IgD-negative memory B cell (primary cell): Measurements from ENCODE around the gene CDK10. TPM values are rescaled to one million over a fixed set of nuclear protein-coding genes. Genes with fewer than 3 reads are reported as not detected.
"Not testable (repeated sequence)": the region's sequence is repeated elsewhere in the genome, so short reads cannot be mapped to it uniquely, and the experiment has no call there.

Experiments used
- H3K27ac Mint-ChIP-seq, 3 donors: one replicate each; pipeline ENCODE4 v1.8.0; 2020 to 2022; ENCODE audit warnings: mild to moderate bottlenecking in 3 of 3, mixed read lengths in 3 of 3, moderate library complexity in 1 of 3
- H3K27me3 Mint-ChIP-seq: one replicate; pipeline ENCODE4 v1.8.0; 2021; ENCODE audit warnings: mixed read lengths
- H3K36me3 Mint-ChIP-seq: one replicate; pipeline ENCODE4 v1.8.0; 2020; ENCODE audit warnings: mild to moderate bottlenecking, mixed read lengths
- H3K4me1 Mint-ChIP-seq, 3 donors: one replicate each; pipeline ENCODE4 v1.8.0; 2020 to 2022; ENCODE audit warnings: mixed read lengths in 3 of 3, mild to moderate bottlenecking in 1 of 3
- H3K4me3 Mint-ChIP-seq, 4 donors: one replicate each; pipeline ENCODE4 v1.8.0; 2020 to 2022; ENCODE audit warnings: mild to moderate bottlenecking in 4 of 4, mixed read lengths in 4 of 4, moderate library complexity in 3 of 4
- H3K9me3 Mint-ChIP-seq, 3 donors: one replicate each; pipeline ENCODE4 v1.8.0; 2020 to 2021; ENCODE audit warnings: mixed read lengths in 3 of 3, mild to moderate bottlenecking in 1 of 3
- polyA plus RNA-seq: library from polyadenylated mRNA; unstranded; fragments of 300-500 nt; fragmentation: Illumina TruSeq; gene quantifications from one replicate; pipeline ENCODE4 v1.2.3, GENCODE V29; 2021

CDK10 gene
- polyA plus RNA-seq, 1 donor from 2014 or later: 24.0 TPM

DNA sequence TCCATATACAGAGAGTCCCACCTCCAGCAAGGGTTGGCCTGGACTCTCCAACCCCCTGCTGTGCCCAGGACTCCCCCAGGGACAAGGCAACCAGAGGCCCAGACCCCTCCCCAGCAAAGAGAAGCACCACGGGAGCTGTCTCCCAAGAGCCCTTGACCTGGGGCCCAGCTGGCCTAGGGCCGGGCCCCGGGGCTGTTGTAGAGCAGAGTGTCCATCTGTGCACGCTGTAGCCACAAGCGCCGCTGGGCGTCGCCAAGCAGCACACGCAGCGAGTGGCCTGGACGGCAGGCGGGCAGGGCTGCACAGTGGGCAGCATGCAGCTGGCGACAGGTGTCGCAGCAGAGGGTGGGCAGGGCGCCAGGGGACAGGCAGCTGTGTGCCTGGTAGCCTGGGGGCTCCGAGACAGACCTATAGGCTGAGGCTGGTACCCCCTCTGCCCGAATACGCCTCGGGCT is 10.7 kb downstream of the CDK10 start:
- peak overlapping the region in 1 of 3 donors; percentile 78 for H3K27ac Mint-ChIP-seq
- H3K9me3 Mint-ChIP-seq: no peaks in the 10 kb centered on the region
- H3K27me3 Mint-ChIP-seq: no peaks in the 10 kb centered on the region
- H3K4me3 Mint-ChIP-seq: peak overlapping the region in 1 of 4 donors; percentile 8
- no peaks in the 10 kb centered on the region for H3K36me3 Mint-ChIP-seq
- H3K4me1 Mint-ChIP-seq: peaks cover 9 to 11% (median 10%) of the 10 kb centered on the region in 3 donors

DNA sequence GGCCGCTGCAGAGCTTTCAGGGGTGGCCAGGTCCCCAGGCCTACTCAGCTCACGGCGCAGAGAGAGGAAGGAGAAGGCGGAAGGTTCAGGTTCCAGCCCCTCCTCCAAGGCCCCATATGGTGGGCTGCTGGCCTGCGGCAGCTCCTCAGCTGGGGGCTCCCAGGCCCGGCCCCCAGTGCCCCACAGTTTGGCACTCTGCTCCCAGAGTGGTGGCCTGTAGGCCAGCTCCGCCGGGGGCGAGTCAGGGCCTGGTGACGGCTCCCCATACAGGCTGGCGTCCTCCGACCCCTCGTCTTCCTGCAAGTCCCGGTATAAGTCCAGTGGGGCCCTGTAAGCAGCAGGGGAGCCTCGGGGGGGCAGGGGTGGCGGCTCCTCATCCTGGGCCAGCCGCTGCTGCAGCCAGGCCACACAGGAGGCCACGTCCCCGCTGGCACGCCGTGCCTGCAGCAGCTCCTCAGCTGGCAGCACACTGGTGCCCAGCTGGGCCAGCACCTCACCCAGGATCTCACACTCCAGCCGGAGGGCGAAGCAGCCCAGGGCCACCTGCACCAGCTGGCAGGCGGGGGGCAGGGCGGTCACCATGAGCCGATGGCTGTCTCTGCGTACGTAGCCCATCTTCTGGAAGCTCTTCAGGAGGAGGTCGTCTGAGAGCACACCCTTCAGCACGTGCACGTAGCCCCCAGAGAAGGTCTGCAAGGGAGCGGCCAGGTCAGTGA is 11.3 kb downstream of the CDK10 start:
- Mint-ChIP-seq H3K27me3 (no peaks in the 10 kb centered on the region), H3K27ac (no peak overlapping the region), H3K4me1 (peaks cover 10 to 13% (median 11%) of the 10 kb centered on the region in 3 donors), H3K36me3 (no peaks in the 10 kb centered on the region), H3K9me3 (no peaks in the 10 kb centered on the region), H3K4me3 (no peak overlapping the region)

DNA sequence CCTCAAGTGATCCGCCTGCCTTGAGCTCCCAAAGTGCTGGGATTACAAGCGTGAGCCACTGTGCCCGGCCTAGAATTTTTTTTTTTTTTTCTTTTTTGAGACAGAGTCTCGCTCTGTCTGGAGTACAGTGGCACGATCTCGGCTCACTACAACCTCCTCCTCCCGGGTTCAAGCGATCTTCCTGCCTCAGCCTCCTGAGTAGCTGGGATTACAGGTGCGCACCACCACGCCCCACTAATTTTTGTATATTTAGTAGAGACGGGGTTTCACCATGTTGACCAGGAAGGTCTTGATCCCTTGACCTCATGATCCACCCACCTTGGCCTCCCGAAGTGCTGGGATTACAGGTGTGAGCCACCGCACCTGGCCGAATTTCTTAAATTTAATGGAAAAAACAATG is 12.2 kb downstream of the CDK10 start:
- Mint-ChIP-seq H3K4me1 (peaks cover 6 to 13% (median 11%) of the 10 kb centered on the region in 3 donors), H3K27ac (peak overlapping the region in 2 of 3 donors; percentile 73 to 75), H3K4me3 (peak overlapping the region in 2 of 4 donors; percentile 33 to 45)
- not testable (repeated sequence) for H3K27me3 Mint-ChIP-seq, H3K9me3 Mint-ChIP-seq, H3K36me3 Mint-ChIP-seq

DNA sequence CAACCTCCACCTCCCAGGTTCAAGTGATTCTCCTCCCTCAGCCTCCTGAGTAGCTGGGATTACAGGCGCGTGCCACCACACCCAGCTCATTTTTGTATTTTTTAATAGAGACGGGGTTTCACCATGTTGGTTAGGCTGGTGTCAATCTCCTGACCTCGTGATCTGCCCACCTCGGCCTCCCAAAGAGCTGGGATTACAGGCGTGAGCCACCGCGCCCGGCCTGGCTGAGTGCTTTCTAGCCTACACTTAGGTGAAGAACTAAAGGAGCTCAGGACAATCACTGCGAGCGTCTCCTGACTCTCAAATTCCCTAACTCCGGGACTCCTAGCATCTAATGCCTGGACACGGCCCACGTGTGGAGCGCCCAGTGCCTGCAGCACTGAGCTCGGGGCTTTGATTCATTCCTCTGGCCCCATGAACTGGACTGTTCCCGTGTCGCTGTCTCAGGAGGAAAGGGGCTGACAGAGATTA is 13.2 kb downstream of the CDK10 start:
- Mint-ChIP-seq H3K4me1 (peaks cover 6 to 13% (median 11%) of the 10 kb centered on the region in 3 donors), H3K4me3 (peak overlapping the region; percentile 77 to 93 (median 87)), H3K27ac (peak overlapping the region; percentile 50 to 99 (median 88))
- H3K36me3 Mint-ChIP-seq, H3K27me3 Mint-ChIP-seq, H3K9me3 Mint-ChIP-seq: not testable (repeated sequence)

DNA sequence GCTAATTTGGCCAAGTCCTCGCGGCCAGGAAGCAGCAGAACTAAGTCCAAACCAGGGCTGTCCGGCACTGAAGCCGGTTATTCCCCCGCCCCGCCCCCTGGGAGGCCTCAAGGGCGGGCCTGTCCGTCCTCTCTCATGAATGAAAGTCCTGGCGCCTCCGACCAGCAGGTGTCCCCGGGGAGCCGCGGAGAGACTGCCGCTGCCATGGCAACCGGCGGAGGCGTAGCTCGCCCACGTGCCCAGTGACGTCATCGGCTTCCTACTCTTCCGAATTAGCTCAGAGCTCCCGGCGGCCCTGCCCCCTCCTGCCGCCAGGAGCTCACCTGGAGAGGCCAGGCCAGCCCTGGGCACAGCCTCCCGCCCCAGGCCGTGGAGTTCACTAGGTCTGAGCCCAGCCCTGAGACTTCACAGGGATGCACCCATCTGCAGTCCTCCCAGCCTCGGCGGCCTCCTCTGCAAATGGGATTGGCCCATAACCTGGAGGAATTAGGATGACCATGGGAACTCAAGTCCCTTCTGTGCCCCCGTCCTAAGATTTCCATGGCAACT is 13.7 kb downstream of the CDK10 start:
- Mint-ChIP-seq H3K27ac (peak overlapping the region; percentile 50 to 99 (median 88)), H3K9me3 (no peaks in the 10 kb centered on the region)

DNA sequence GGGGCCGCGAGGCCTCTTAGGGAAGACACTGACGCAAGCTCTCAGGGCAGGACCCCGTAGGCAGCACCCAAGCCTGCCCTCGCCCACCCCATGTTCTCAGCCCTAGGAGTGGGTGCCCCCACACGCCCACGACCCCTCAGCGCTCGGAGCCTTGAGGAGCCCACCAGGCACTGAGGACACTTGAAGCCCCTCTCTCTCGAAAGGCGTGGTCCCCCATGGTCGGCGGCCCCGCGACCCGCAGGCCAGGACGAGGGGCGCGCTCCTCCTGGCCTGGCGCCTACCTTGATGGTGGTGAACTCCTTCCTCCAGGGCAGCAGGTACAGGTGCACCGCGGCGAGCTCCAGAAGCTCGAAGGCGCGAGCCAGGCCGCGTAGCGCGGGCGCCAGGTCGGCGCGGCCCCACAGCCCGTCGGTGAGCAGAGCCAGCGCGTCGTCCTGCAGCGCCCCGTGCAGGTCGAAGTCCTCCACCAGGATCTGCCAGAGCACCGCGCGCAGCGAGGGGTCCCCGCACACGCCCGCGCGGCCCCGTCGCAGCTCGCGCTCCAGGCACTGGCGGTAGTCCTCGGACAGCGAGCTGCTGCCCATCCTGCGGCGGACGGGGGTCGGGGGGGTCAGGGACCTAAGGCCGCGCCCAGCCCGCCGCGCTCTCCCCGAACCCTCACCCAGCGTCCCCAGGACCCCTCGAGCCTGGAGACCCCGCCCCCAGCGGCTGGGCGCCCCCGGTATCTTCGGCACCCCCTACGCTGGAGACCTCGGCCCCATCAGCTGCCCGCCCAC is 14.3 kb downstream of the CDK10 start:
- Mint-ChIP-seq H3K4me1 (peaks cover 6 to 13% (median 13%) of the 10 kb centered on the region in 3 donors), H3K9me3 (no peaks in the 10 kb centered on the region), H3K36me3 (no peaks in the 10 kb centered on the region), H3K4me3 (peak overlapping the region; percentile 77 to 93 (median 92)), H3K27me3 (no peaks in the 10 kb centered on the region), H3K27ac (peak overlapping the region; percentile 50 to 99 (median 80))

More for the DNA sequence above, 13.7 kb downstream of the CDK10 start:
- no peaks in the 10 kb centered on the region for H3K36me3 Mint-ChIP-seq
- peak overlapping the region; percentile 77 to 93 (median 87) for H3K4me3 Mint-ChIP-seq
- H3K27me3 Mint-ChIP-seq: no peaks in the 10 kb centered on the region
- H3K4me1 Mint-ChIP-seq: peaks cover 6 to 13% (median 11%) of the 10 kb centered on the region in 3 donors

DNA sequence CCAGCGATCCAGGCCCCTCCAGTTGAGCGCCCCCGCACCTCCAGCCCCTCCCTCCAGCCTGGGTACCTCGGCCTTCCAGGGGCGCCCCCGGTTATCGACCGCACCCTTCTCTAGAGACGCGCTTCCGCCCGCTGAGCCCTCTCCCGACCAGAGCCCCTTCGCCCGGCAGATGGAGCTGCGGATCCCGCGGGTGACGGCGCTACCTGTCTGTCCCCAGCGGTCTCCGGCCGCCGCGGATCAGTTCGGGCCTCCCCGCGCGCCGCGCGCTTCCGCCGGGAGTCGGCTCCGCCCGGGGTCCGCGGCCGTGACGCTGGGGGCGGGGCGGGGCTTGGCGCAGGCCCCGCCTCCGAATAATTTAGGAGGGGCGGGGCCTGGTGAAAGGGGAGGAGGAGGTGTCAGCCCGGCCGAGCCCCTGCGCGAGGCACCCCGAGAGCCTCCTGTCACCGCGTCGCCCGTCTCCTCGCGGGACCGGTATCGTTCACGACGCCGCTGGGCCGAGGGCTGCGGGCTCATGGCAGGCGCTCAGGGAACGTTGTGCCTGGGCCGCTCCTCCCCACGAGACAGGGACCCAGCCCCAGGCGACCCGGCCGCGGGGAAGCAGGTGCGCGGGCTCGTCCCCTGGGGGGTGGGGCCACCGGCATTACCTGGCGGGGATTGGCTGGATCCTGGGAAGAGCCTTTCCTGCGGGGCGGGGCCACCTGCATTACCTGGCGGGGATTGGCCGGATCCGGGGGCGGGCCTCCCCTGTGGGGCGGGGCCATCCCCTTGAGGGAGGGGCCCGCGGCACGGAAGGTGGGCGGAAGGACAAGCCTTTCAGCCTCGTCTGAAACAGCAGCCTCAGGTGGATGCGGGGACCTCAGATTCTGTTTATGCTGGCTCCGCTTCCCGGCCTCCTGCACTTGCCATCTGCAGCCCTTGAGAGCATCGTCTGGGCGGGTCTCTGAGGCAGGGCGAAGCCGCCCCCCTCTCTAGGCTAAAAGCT is 15.2 kb downstream of the CDK10 start, which contains the start of gene SPATA2L:
SPATA2L (minus strand) TSS at position 281 of the 982 bp plus-strand sequence. CDS start 473 bp downstream, outside the sequence.
- no peaks in the 10 kb centered on the region for H3K27me3 Mint-ChIP-seq
- peaks cover 10 to 16% (median 14%) of the 10 kb centered on the region in 3 donors for H3K4me1 Mint-ChIP-seq
- peak within 1 kb of the TSS; percentile 77 to 93 (median 92) for H3K4me3 Mint-ChIP-seq
- no peaks in the 10 kb centered on the region for H3K36me3 Mint-ChIP-seq
- H3K27ac Mint-ChIP-seq: peak within 1 kb of the TSS; percentile 77 to 99 (median 80)
- H3K9me3 Mint-ChIP-seq: no peaks in the 10 kb centered on the region

DNA sequence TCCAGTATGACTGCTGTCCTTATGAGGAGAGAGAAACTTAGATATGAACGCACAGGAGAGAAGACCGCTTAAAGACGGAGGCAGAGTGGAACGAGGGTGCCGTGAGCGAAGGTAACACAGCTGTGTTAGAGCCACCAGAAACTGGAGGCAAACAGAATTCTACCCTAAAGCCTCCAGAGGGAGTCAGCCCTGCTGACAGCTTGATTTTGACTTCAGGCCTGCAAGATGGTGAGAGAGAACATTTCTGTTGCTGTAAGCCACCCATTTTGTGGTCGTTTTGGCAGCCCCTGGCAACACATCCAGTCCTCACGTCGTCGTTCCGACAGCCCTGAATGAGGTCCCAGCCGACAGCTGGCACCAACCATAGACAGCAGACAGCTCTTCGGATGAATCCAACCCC is 17.8 kb downstream of the CDK10 start:
- Mint-ChIP-seq H3K27me3 (no peaks in the 10 kb centered on the region), H3K4me1 (peaks cover 10 to 13% (median 11%) of the 10 kb centered on the region in 3 donors), H3K27ac (no peak overlapping the region), H3K4me3 (no peak overlapping the region), H3K36me3 (no peaks in the 10 kb centered on the region), H3K9me3 (no peaks in the 10 kb centered on the region)

DNA sequence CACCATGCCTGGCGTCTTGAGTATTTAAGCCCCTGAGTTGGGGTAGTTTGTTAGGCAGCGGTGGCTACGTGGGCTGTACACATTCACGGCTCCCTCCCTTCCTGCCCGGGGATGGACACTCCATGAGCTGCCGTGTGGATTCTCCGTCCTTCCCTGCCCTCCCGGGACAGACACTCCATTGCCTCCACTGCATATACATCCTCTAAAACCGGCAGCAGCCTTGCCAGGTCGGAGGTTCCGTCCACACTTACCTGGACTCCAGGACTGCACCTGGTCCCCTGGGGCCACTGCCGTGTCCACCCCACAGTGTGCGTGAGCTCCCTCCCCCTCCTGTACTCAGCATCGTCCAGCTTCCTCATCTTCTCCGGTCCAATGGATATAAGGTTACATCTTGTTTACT is 18.5 kb downstream of the CDK10 start:
- Mint-ChIP-seq H3K9me3 (no peaks in the 10 kb centered on the region), H3K4me3 (peak overlapping the region in 1 of 4 donors; percentile 53), H3K27me3 (no peaks in the 10 kb centered on the region), H3K36me3 (no peaks in the 10 kb centered on the region), H3K4me1 (peaks cover 7 to 11% (median 10%) of the 10 kb centered on the region in 3 donors), H3K27ac (peak overlapping the region in 1 of 3 donors; percentile 71)

DNA sequence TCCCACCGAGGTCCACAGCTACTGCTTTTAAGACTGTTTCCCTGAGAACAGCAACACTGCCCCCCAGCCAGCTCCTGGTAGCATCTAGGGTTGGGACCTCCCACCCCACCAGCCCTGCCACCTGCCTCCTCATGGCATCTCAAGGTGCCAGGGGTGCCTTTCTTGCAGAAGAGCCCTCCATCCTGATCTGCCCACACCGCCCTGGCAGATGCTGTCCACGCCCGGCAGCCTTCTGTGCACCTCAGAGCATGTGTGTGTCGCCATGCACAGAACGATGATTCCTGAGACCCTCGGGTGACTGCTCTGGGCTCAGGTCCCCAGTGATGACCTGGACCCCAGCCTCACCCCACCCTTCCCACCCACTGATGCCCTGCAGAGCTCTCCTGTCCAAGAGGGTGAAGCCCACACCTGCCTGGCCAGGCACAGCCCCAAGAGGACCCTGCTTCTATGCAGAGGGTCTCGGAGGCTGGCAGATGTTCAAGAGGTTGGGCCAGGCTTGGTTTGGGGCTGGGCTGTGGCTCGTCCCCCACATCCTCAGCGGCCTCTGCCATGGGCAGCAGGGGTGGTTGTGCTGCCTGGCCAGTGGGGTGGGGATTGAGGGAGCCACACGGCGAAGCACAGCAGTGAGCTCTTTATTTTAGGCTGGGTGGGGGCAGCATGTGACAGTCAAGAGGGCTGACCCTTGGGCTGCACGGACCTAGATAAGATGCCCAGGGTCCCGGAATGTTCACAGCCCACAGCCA is 20.2 kb downstream of the CDK10 start:
- H3K4me3 Mint-ChIP-seq: no peak overlapping the region
- no peaks in the 10 kb centered on the region for H3K36me3 Mint-ChIP-seq
- H3K27ac Mint-ChIP-seq: peak overlapping the region in 1 of 3 donors; percentile 91
- no peaks in the 10 kb centered on the region for H3K27me3 Mint-ChIP-seq
- H3K4me1 Mint-ChIP-seq: peaks cover 4 to 9% (median 9%) of the 10 kb centered on the region in 3 donors
- no peaks in the 10 kb centered on the region for H3K9me3 Mint-ChIP-seq

DNA sequence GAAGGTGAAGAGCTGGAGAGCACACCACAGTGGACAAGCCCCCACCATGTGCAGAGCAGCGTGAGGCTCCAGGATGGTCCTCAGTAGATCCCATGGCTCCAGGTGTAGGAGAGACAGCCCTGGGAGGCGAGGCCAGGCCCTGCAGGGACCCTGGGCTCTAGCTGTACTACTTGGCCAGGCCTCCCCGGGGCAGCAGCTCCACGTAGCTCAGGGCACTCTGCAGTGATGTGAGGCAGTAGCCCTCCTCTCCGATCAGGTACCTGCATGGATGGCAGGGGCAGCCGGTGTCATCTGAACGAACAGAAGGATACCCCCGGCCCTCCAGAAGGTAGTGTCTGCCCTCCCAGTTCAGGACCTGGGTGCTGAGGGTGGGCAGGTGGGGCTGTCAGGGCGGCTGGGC is 21.2 kb downstream of the CDK10 start:
- Mint-ChIP-seq H3K27me3 (no peaks in the 10 kb centered on the region), H3K36me3 (no peaks in the 10 kb centered on the region), H3K4me3 (no peak overlapping the region)

DNA sequence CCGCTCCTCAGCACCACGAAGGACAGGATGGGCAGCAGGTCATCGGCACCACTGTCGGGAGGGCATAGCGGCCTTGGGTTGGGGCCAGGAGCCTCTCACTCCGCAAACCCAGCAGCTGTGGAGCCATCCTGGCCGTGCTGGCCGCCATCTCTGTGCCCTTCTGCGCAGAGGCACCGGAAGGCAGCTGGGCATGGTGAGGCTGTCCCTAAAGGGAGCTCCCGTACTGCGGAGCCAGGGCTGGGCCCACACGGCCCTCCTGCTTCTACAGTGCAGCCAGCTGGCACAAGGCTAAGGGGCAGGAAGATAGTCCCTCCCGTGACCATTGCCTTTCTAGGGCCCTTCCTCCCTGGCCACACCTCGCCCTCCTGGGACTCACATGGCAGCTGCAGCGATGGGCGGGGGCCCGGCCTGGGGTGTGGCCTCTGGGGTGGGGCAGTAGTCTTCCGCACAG is 22.0 kb downstream of the CDK10 start:
- no peaks in the 10 kb centered on the region for H3K9me3 Mint-ChIP-seq
- no peak overlapping the region for H3K4me3 Mint-ChIP-seq
- peaks cover 3 to 9% (median 4%) of the 10 kb centered on the region in 3 donors for H3K4me1 Mint-ChIP-seq
- H3K27ac Mint-ChIP-seq: no peak overlapping the region
- H3K36me3 Mint-ChIP-seq: no peaks in the 10 kb centered on the region
- no peaks in the 10 kb centered on the region for H3K27me3 Mint-ChIP-seq

More for the DNA sequence above, 21.2 kb downstream of the CDK10 start:
- H3K27ac Mint-ChIP-seq: peak overlapping the region in 1 of 3 donors; percentile 80
- no peaks in the 10 kb centered on the region for H3K9me3 Mint-ChIP-seq
- peaks cover 3 to 9% (median 4%) of the 10 kb centered on the region in 3 donors for H3K4me1 Mint-ChIP-seq

DNA sequence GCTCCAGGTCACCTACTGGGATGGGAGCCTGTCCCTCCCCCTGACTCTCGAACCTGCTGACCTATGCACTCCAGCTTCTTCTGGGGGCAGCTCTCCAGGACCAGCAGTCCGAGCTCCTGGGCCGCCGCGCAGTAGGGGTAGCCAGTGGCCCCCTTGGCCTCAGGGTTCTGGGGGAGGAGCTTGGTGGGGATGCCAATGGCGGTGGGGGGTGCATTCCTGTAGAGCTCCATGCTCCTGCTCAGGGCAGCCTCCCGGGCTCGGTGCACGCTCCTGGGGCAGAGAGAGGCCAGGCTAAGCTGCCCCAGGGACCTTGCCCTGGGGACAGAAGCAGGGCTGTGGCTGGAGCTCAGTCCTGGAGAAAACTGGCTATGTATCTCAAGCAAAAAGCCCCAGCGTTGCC is 22.7 kb downstream of the CDK10 start:
- Mint-ChIP-seq H3K4me1 (peaks cover 3 to 9% (median 4%) of the 10 kb centered on the region in 3 donors), H3K9me3 (no peaks in the 10 kb centered on the region), H3K27me3 (no peaks in the 10 kb centered on the region), H3K36me3 (no peaks in the 10 kb centered on the region), H3K4me3 (peak overlapping the region in 1 of 4 donors; percentile 37), H3K27ac (peak overlapping the region in 1 of 3 donors; percentile 25)
